OCI-LY7 (cell line): Measurements from ENCODE around the gene DDX54. TPM values are rescaled to one million over a fixed set of nuclear protein-coding genes. Genes with fewer than 3 reads are reported as not detected.
A peak's percentile ranks its signal among the peaks of the same experiment; 100 is the strongest.
"Not testable (repeated sequence)": the region's sequence is repeated elsewhere in the genome, so short reads cannot be mapped to it uniquely, and the experiment has no call there.

Source experiments
- BruUV-seq: library from RNA; stranded (reverse); fragments of 400-500 nt; replicated peaks from 2 replicates; lab custom pipeline; 2021; lab: Mats Ljungman, UMichigan
- CTCF ChIA-PET: fragments of 300-600 bp; sonication (Branson Sonifier 250); formaldehyde crosslinking; loops from one replicate; lab custom pipeline; 2022; ENCODE audit warnings: antibody characterized with exemption; ENCODE audit not compliant: unreplicated experiment; lab: Charles Lee
- POLR2A ChIA-PET: fragments of 300-600 bp; sonication (Branson Sonifier 250); formaldehyde crosslinking; loops from one replicate; lab custom pipeline; 2022; ENCODE audit warnings: antibody characterized with exemption; lab: Charles Lee
- DNase-seq: peaks from one replicate; pipeline ENCODE4 v3.0.0-alpha.2; 2015; ENCODE audit warnings: low spot score
- H2AFZ ChIP-seq: fragments of 200-600 bp; sonication (generic), shearing (Covaris generic); 2 replicates; pipeline ENCODE4 v1.6.1; 2014; ENCODE audit warnings: mild to moderate bottlenecking, antibody characterized with exemption, low read length, moderate library complexity
- H3K27ac ChIP-seq: fragments of 200-600 bp; sonication (generic); 2 replicates; pipeline ENCODE4 v1.5.1; 2014; ENCODE audit warnings: mixed run types, low read depth, mild to moderate bottlenecking, moderate library complexity, low read length, inconsistent platforms; ENCODE audit not compliant: poor library complexity, severe bottlenecking
- H3K36me3 ChIP-seq: fragments of 200-600 bp; sonication (generic); 2 replicates; pipeline ENCODE4 v1.6.1; 2014; ENCODE audit warnings: mild to moderate bottlenecking, antibody characterized with exemption, low read length, moderate library complexity, mixed read lengths; ENCODE audit not compliant: insufficient read depth
- H3K4me1 ChIP-seq: fragments of 200-600 bp; sonication (generic); 2 replicates; pipeline ENCODE4 v1.5.1; 2014; ENCODE audit warnings: mild to moderate bottlenecking, low read length; ENCODE audit not compliant: insufficient read depth, poor library complexity, severe bottlenecking
- H3K4me2 ChIP-seq: fragments of 200-600 bp; sonication (generic); 2 replicates; pipeline ENCODE4 v1.6.1; 2014; ENCODE audit warnings: mild to moderate bottlenecking, low read length
- H3K4me3 ChIP-seq: fragments of 200-600 bp; sonication (generic); 2 replicates; pipeline ENCODE4 v1.5.1; 2014; ENCODE audit warnings: mild to moderate bottlenecking, low read depth, low read length; ENCODE audit not compliant: poor library complexity, severe bottlenecking
- H3K79me2 ChIP-seq: fragments of 200-600 bp; sonication (generic); 2 replicates; pipeline ENCODE4 v1.6.1; 2016; ENCODE audit warnings: low read depth, mild to moderate bottlenecking, low read length, moderate library complexity, mixed read lengths; ENCODE audit not compliant: insufficient read depth
- H3K9me2 ChIP-seq: fragments of 200-600 bp; sonication (generic); 2 replicates; pipeline ENCODE4 v1.6.1; 2016; ENCODE audit warnings: mild to moderate bottlenecking, low read length, mixed read lengths; ENCODE audit not compliant: insufficient read depth
- H3K9me3 ChIP-seq: fragments of 200-600 bp; sonication (generic); 2 replicates; pipeline ENCODE4 v1.6.1; 2014; ENCODE audit warnings: mild to moderate bottlenecking, mixed run types, low read length, mixed read lengths
- H4K20me1 ChIP-seq: fragments of 200-600 bp; sonication (generic); 2 replicates; pipeline ENCODE4 v1.6.1; 2014; ENCODE audit warnings: mild to moderate bottlenecking, antibody characterized with exemption, low read length, moderate library complexity, mixed read lengths; ENCODE audit not compliant: insufficient read depth
- EZH2phosphoT487 ChIP-seq: fragments of 200-600 bp; sonication (generic); IDR thresholded peaks from 2 replicates; pipeline ENCODE4 v1.6.1; 2018; ENCODE audit warnings: low read depth, borderline replicate concordance, mild to moderate bottlenecking, mixed run types, antibody characterized with exemption, low read length, moderate library complexity, mixed read lengths
- intact Hi-C: fragments of 100-400 bp; cut with micrococcal nuclease; formaldehyde crosslinking; loops from one replicate; pipeline ENCODE4 v1.10.0; 2022; ENCODE audit not compliant: unreplicated experiment
- total RNA-seq, 2 experiments: library from RNA; depleted of rRNA in 1 of 2; stranded (reverse); fragments of >200 nt in 1 of 2; shearing (Covaris generic) in 1 of 2; gene quantifications; 2 replicates each; pipeline ENCODE4 v1.2.3, GENCODE V29; 2014 to 2022
- TF ChIP-seq, protein P1 (sequence below): fragments of 200-600 bp; sonication (generic); conservative IDR thresholded peaks from 2 replicates; pipeline ENCODE4 v1.5.1; 2014; ENCODE audit warnings: mild to moderate bottlenecking, antibody characterized with exemption, low read length, moderate library complexity, mixed read lengths

DDX54 gene
- total RNA-seq, 2 experiments from 2014 or later, result 87.2 to 145 TPM

DNA sequence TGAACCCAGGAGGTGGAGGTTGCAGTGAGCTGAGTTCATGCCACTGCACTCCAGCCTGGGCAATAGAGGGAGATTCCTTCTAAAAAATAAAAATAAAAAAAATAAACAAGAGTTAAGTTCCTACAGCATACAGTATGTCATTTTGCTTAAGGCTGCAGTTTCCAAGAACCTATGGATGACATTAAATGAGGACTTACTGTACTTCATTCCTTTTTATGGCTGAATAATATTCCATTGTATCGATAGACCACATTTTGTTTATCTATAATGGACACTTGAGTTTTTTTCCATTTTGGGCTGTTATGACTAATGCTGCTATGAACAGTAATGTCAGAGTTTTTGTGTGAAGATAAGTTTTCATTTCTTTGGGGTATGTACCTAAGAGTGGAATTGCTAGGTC lies 67.1 kb downstream of the DDX54 start:
- TF ChIP-seq, protein P1, sequence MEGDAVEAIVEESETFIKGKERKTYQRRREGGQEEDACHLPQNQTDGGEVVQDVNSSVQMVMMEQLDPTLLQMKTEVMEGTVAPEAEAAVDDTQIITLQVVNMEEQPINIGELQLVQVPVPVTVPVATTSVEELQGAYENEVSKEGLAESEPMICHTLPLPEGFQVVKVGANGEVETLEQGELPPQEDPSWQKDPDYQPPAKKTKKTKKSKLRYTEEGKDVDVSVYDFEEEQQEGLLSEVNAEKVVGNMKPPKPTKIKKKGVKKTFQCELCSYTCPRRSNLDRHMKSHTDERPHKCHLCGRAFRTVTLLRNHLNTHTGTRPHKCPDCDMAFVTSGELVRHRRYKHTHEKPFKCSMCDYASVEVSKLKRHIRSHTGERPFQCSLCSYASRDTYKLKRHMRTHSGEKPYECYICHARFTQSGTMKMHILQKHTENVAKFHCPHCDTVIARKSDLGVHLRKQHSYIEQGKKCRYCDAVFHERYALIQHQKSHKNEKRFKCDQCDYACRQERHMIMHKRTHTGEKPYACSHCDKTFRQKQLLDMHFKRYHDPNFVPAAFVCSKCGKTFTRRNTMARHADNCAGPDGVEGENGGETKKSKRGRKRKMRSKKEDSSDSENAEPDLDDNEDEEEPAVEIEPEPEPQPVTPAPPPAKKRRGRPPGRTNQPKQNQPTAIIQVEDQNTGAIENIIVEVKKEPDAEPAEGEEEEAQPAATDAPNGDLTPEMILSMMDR, result no peak
- no peak for TF ChIP-seq EZH2phosphoT487
- Histone ChIP-seq H3K4me1 (peaks cover 57% of the 10 kb centered on the region), H3K9me2 (no peaks in the 10 kb centered on the region), H3K4me3 (no peak overlapping the region), H3K27ac (peak overlapping the region; percentile 37), H3K9me3 (peaks cover 9% of the 10 kb centered on the region), H3K36me3 (peaks cover 93% of the 10 kb centered on the region), H2AFZ (no peak overlapping the region), H4K20me1 (no peaks in the 10 kb centered on the region), H3K79me2 (no peaks in the 10 kb centered on the region; the same call in 1 of the 2 replicates), H3K4me2 (no peak overlapping the region)
- BruUV-seq, result no TSS peak
- DNase-seq, result no peak
- POLR2A ChIA-PET, result no interaction called here
- intact Hi-C loops, result no loop called here
- CTCF ChIA-PET, result interaction anchor here (0.6 kb wide), 1 partner anchor 10 kb away, joined by 4 read pairs; no protein-coding TSS in a partner anchor

DNA sequence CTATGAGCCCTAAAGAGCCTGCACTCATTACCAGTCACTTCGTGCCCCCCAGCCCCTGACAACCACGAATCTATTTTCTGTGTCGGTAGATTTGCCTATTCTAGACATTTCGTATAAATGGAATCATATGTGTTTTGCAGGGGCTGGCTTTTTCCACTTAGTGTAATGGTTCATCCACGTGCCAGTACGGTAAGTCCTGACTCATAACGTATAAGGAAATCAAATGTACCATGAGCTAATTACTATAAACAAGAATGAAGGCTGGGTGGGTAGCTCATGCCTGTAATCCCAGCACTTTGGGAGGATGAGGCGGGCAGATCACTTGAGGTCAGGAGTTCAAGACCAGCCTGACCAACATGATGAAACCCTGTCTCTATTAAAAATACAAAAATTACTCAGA lies 67.6 kb downstream of the DDX54 start:
- POLR2A ChIA-PET, result not testable (repeated sequence)

DNA sequence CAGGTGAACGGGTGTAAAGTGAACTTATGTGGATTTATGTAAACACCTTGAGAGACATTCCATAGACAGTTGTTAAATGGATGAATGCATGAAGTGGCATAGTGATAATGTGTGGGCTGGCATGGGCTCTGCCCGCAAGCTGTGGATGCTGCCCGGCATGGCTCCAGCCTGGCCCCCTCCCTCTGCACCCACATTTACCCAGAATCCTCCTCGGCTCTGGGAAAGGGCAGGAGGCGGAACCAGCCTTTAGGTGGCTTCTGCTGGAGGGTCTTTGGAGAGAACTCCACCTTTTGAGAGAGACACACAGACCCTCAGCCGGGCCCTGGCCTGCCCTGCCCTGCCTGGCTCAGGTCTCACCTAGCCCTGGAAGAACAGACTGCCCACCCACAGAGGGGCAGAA lies 68.4 kb downstream of the DDX54 start:
- Histone ChIP-seq H3K4me2 (no peak overlapping the region), H2AFZ (no peak overlapping the region), H3K4me3 (no peak overlapping the region), H3K4me1 (peaks cover 44% of the 10 kb centered on the region), H3K9me2 (no peaks in the 10 kb centered on the region), H3K27ac (peak overlapping the region; percentile 37), H3K36me3 (peaks cover 91% of the 10 kb centered on the region), H4K20me1 (no peaks in the 10 kb centered on the region), H3K9me3 (no peaks in the 10 kb centered on the region), H3K79me2 (no peaks in the 10 kb centered on the region)
- intact Hi-C loops, result no loop called here
- POLR2A ChIA-PET, result no interaction called here
- DNase-seq, result no peak
- no peak for TF ChIP-seq EZH2phosphoT487
- TF ChIP-seq, protein P1, result no peak
- BruUV-seq, result no TSS peak
- CTCF ChIA-PET, result no interaction called here

More for the DNA sequence above, 67.6 kb downstream of the DDX54 start:
- H3K79me2 ChIP-seq, H3K9me3 ChIP-seq, DNase-seq, H3K9me2 ChIP-seq, H2AFZ ChIP-seq, H3K4me3 ChIP-seq, BruUV-seq, H3K4me2 ChIP-seq, H4K20me1 ChIP-seq, intact Hi-C loops: not testable (repeated sequence)
- CTCF ChIA-PET, result interaction anchor here (0.6 kb wide), 1 partner anchor 10 kb away, joined by 4 read pairs; no protein-coding TSS in a partner anchor
- Histone ChIP-seq H3K27ac (peak overlapping the region; percentile 37), H3K4me1 (peaks cover 52% of the 10 kb centered on the region), H3K36me3 (peaks cover 92% of the 10 kb centered on the region)
